GM12891 (cell line): ENCODE results near the gene GTPBP6.
"Not testable (repeated sequence)": the region's sequence is repeated elsewhere in the genome, so short reads cannot be mapped to it uniquely, and the experiment has no call there.

ENCODE experiments used
- DNase-seq: peaks from one replicate; pipeline ENCODE4 v3.0.0; 2011; ENCODE audit warnings: low spot score; ENCODE audit not compliant: insufficient read length
- FAIRE-seq: peaks from 2 replicates; lab custom pipeline; 2011; peaks lifted over from hg19 to GRCh38; lab: Jason Lieb, UNC
- PAX5 ChIP-seq: IDR thresholded peaks from 2 replicates; pipeline ENCODE4 v1.6.1; 2011; ENCODE audit warnings: low read length, moderate library complexity, mild to moderate bottlenecking; ENCODE audit not compliant: insufficient read depth, severe bottlenecking
- POLR2A ChIP-seq: IDR thresholded peaks from 2 replicates; pipeline ENCODE4 v1.6.1; 2011; ENCODE audit warnings: low read depth, low read length, control low read depth
- POLR2AphosphoS5 ChIP-seq: IDR thresholded peaks from 2 replicates; pipeline ENCODE4 v1.6.1; 2011; ENCODE audit warnings: low read depth, low read length, control low read depth
- POU2F2 ChIP-seq: IDR thresholded peaks from 2 replicates; pipeline ENCODE4 v1.6.1; 2011; ENCODE audit warnings: low read depth, mild to moderate bottlenecking, control low read depth, low read length, moderate library complexity
- SPI1 ChIP-seq: IDR thresholded peaks from 2 replicates; pipeline ENCODE4 v1.6.1; 2011; ENCODE audit warnings: low read depth, low read length, control low read depth
- TAF1 ChIP-seq: IDR thresholded peaks from 2 replicates; pipeline ENCODE4 v1.6.1; 2011; ENCODE audit warnings: low read depth, low read length, control low read depth

Gene GTPBP6

DNA sequence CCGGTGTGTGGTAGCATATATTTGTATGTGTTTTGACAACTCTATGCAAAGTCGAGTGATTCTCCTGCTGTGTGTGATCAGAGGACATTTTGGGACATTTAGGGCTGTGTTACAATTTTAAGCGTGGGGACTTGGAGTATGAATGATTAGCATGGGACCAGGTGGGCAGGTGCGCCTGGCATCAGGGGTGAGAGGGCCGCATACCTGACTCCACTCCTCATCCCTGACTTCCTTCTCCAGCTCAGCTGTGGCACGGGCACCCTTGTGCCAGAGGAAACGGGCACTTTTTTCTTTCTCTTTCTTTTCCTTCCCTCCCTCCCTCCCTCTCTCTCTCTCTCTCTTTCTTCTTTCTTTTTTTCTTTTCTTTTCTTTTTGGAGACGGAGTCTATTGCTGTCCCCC is 53.1 kb downstream of the GTPBP6 start:
- TF ChIP-seq SPI1 (no peak), PAX5 (no peak), POLR2A (no peak), POU2F2 (no peak), TAF1 (no peak), POLR2AphosphoS5 (no peak)
- no peak for FAIRE-seq
- DNase-seq, result no peak

DNA sequence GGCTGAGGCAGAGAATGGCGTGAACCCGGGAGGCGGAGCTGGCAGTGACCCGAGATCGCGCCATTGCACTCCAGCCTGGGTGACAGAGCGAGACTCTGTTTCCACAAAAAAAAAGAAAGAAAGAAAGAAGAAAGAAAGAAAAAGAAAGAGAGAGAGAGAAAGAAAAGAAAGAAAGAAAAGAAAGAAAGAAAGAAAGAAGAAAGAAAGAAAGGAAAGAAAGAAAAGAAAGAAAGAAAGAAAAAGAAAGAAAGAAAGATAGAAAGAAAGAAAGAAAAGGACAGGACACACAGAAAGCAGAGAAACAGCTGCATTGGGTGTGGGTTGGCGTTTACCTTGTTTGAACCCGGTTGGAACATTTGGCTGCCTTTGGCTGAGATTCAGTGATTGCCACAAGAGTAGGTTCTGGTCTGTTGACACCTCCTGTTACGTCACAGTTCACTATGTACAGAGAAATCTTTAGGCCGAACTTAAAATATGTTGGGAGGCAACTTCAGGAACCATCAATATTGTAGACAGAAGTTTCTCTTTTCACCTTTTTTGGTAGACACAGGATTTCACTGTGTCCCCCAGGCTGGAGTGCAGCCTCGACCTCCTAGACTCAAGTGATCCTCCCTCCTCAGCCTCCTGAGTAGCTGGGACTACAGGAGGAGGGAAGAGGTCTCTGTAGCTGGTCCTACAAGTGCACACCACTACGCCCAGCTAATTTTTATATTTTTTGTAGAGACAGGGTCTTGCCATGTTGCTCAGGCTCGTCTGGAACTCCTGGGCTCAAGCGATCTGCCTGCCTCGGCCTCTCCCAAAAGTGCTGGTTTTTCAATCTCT is 53.8 kb downstream of the GTPBP6 start:
- DNase-seq (no peak), FAIRE-seq (no peak)
- no peak for TF ChIP-seq POLR2A
- no peak for TF ChIP-seq POU2F2
- TF ChIP-seq SPI1, result no peak
- TF ChIP-seq TAF1, result no peak
- TF ChIP-seq PAX5, result no peak

DNA sequence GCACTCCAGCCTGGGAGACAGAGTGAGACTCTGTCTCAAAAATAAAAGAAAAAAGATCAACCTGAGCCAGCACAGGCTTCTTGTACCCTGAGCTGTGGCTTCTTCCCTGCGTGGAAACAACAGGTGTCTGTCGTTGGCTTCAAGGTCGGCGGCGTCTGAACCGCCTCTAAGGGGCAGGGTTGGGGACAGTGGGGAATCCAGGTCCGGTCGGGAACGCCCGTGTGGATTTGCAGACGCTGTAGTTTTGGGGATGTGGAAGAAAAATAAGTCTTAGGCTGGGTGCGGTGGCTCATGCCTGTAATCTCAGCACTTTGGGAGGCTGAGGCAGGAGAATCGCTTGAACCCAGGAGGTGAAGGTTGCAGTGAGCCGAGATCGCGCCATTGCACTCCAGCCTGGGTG is 54.6 kb downstream of the GTPBP6 start:
- not testable (repeated sequence) for DNase-seq, FAIRE-seq

DNA sequence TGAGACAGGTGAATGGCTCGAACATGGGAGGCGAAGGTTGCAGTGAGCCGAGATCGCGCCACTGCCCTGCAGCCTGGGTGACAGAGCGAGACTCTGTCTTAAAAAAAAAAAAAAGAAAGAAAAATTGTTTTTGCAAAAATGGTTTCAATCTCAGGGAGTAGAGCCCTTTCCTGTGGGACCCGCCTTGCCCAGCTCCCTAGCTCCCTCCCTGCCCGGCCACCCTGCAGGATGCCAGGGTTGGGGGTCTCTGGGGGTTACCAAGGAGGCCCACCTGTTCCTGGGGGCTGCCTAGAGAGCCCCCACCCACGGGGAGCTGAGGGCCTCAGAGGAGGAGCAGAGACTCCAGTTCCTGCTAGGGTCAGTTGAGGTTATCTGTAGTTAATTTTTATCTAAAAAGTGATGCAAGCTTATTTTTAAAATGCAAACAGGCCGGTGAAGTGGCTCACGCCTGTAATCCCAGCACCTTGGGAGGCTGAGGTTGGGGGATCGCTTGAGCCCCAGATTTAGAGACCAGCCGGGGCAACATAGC is 56.2 kb downstream of the GTPBP6 start:
- TF ChIP-seq SPI1, result no peak
- no peak for TF ChIP-seq PAX5
- no peak for TF ChIP-seq TAF1
- TF ChIP-seq POLR2A, result no peak
- TF ChIP-seq POU2F2, result no peak
- TF ChIP-seq POLR2AphosphoS5, result no peak
- DNase-seq, result no peak
- FAIRE-seq, result no peak

DNA sequence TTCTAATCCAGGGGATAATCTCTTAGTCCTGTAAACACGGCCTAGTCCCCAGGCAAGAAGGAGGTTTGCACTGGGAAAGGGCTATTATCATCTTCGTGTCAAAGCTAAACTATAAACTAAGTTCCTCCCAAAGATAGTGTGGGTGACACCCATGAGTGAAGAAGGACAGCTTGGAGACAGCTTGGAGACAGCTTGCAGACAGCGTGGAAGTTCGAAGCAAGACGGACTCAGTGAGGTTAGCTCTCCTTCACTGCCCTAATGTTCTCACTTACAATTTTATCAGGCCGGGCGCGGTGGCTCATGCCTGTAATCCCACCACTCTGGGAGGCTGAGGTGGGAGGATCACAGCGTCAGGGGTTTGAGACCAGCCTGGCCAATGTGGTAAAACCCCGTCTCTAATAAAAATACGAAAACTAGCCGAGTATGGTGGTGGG is 56.7 kb downstream of the GTPBP6 start:
- TF ChIP-seq POLR2A (no peak), PAX5 (no peak), POU2F2 (no peak), SPI1 (no peak), POLR2AphosphoS5 (no peak), TAF1 (no peak)
- no peak for DNase-seq
- FAIRE-seq, result no peak

DNA sequence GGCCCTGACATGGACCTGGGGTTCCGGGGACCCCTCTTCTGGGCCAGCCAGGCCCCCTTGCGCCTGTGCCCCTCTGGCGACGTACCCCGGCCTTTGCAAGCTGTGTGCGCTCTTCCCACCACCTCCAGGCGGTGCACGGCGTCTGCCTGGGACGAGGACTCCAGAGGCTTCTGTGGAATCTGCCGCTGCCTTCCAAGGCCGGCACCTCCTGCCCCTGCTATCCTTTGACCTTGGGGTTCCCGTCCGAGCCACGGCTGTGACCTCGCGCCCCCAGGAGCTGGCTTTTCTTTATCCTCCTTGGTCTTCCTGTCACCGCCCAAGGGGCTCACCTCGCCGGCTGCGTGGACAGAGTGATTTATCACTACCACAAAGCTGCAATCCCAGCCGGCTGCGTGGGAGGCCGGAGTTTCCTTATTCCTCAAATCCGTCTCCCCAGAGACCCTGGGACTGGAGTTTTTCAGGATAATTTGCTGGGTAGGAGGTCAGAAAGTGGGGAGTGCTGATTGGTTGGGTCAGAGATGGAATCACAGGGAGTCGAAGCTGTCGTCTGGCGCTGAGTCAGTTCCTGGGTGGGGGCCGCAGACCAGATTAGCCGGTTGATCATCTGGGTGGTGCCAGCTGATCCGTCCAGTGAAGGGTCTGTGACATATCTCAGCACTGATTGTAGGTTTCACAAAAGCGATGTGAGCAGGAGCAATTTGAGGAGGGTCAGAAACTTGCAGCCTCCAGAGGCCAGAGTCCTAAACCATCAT is 57.3 kb downstream of the GTPBP6 start:
- no peak for TF ChIP-seq POLR2A
- TF ChIP-seq SPI1, result no peak
- TF ChIP-seq POU2F2, result no peak
- no peak for TF ChIP-seq POLR2AphosphoS5
- TF ChIP-seq PAX5, result no peak
- TF ChIP-seq TAF1, result no peak
- DNase-seq, result no peak
- FAIRE-seq, result no peak

DNA sequence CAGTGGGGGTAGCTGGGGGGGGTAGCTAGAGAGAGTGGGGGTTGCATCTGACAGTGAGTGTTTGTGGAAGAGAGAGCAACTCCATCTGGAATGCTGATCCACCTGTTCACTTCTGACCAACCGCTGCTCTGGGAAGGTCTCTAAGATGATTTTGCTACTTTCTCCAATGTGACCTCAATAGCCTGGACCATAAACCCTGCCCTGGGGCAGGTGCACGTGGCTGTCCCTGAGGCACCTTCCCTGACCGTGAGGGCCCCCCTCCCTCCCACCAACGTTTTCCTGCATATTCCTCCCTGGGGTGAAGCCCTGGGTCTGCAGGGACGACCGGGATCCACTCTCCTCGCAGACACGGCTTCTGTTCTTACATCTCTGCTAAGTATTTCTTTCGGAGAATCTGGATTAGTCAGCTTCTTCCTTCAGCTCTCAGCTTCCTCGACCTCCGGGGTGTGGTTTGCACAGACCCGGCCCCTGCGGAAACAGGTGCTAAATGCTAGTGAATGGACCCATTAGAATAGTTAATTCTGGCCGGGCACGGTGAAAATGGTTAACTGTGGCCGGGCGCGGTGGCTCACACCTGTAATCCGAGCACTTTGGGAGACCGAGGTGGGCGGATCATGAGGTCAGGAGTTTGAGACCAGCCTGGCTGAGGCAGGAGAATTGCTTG is 58.8 kb downstream of the GTPBP6 start:
- TF ChIP-seq PAX5, result no peak
- TF ChIP-seq TAF1, result no peak
- no peak for TF ChIP-seq POLR2A
- TF ChIP-seq POLR2AphosphoS5, result no peak
- TF ChIP-seq SPI1, result no peak
- no peak for TF ChIP-seq POU2F2
- DNase-seq, result no peak
- no peak for FAIRE-seq

DNA sequence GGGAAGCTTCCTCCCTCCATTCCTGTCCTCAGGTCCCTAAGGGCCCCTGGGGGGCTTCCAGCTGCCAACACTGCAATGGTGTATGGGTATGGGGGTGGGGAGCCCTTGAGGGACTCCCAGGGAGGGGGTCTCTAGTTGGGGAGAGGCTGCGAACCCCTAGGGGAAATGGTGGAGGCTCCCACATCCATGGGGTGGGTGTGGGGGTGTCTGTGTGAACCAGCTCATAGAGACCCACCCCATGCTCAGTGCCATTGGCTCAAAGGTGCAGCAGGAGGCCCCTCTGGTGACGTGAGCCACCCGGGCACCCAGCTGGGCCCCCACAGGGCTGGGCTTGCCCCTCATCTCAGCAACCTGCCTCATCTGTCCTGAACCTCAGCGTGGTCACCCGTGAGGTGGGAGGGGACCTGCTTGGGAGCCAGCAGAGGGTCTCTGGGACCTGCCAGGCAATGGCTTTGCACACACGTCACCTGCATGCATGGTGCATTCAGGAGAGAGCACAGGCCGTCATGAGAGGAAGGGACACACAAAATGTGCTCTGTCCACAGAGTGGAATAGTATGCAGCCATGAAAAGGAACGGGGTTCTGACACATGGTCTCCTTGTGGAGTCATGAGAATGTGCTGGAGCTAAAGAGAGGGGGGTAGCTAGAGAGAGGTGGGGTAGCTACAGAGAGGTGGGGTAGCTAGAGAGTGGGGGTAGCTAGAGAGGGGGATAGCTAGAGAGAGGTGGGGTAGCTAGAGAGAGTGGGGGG is 60.1 kb downstream of the GTPBP6 start:
- no peak for TF ChIP-seq POU2F2
- TF ChIP-seq POLR2A, result no peak
- TF ChIP-seq SPI1, result no peak
- TF ChIP-seq TAF1, result no peak
- no peak for TF ChIP-seq POLR2AphosphoS5
- TF ChIP-seq PAX5, result no peak
- DNase-seq (no peak), FAIRE-seq (no peak)

DNA sequence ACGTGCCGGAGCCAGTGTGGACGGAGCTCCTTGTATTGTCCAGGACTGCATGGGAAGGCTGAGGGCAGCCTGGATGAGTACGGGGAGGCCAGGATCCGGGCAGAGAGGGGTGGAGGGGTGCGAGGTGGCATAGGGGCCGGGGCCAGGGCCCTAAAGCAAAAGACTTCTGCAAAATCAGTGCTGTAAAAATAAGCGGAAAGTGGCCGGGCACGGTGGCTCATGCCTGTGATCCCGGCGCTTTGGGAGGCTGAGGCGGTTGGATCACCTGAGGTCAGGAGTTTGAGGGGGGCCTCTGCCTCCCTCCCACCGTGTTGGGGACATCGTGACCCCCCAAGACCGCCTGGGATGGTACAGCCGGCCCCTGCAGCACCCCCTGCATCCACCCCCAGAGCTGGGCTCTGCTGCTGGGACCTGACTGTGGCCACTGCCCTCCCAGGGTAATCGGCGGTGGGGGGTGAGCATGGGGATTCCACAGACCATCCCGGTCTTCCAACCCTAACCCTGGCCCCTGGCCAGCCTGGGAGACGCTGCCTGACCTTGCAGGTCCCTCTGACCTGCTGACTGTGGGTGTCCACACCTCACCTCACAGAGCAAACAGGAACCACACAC is 60.8 kb downstream of the GTPBP6 start:
- no peak for DNase-seq
- FAIRE-seq, result no peak
- TF ChIP-seq POU2F2 (no peak), POLR2AphosphoS5 (no peak), PAX5 (no peak), POLR2A (no peak), TAF1 (no peak), SPI1 (no peak)

DNA sequence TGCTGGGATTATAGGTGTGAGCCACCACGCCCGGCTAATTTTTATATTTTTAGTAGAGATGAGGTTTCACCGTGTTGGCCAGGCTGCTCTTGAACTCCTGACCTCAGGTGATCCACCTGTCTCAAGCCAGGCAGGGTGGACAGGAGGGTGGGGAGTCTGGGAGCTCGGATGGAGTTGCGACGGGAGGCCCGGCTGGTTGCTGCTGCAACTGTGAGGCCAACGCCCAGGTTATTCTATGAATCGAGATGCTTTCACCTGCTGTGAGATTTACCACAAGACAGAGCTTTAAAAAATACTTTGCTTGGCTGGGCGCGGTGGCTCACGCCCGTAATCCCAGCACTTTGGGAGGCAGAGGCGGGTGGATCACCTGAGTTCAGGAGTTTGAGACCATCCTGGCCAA is 61.5 kb downstream of the GTPBP6 start:
- not testable (repeated sequence) for FAIRE-seq, DNase-seq
